DMS153 treated with DMSO at 0.1 percent for 48 hours (cell line): Measurements from ENCODE around the gene NECTIN1.

Source experiments
- DNase-seq: peaks from one replicate; lab custom pipeline; 2025; ENCODE audit not compliant: unreplicated experiment; lab: John Stamatoyannopoulos, UW

Gene NECTIN1, protein sequence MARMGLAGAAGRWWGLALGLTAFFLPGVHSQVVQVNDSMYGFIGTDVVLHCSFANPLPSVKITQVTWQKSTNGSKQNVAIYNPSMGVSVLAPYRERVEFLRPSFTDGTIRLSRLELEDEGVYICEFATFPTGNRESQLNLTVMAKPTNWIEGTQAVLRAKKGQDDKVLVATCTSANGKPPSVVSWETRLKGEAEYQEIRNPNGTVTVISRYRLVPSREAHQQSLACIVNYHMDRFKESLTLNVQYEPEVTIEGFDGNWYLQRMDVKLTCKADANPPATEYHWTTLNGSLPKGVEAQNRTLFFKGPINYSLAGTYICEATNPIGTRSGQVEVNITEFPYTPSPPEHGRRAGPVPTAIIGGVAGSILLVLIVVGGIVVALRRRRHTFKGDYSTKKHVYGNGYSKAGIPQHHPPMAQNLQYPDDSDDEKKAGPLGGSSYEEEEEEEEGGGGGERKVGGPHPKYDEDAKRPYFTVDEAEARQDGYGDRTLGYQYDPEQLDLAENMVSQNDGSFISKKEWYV

DNA sequence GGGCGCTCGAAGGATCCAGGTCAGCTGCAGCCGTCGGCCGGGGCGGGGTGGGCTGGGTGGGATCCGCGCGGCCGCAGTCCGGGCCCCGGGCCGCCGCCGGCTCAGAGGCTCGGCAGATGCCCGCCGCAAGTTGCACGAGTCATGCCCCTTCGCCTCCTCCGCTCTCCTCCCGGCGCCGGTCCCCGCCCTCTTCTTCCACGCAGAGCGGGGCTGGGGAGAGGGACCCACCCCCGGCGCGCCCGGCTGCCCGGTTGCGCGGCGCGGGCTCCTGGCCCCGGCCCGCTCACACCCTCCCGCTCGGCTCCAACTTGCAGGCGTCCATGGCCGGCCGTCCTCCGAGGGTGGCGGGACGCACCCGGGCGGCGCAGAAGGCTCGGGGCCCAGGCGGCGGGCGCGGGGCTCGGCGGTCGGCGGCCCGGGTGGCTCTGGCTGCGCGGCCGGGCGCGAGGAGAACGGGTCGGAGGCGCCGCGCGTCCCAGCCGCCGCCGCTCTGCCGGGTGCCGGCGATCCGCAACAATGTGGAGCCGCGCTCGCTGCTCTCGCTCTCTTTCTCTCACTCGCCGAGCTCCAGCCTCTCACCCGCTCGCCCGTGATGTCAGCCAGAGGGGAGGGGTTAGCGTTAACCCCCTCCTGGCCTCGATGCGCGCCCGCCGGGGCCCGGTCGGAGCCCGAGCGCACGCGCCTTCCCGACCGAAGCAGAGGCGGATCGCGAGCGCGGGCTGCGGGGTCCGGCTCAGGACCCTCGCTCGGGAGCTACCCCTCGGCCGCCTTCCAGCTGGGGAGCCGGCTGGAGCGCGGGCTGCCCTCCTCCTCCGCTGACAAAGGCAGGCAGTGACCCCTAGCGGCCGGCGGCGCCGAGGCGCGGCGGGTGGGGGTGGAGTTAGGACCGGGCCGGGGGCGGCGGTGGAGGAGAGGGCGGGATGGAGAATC lies at the start of gene NECTIN1:
TSS of gene NECTIN1 (minus strand) at position 550 of the 930 bp plus-strand sequence. CDS start 647 bp downstream, outside the sequence.
- peak; percentile 86 for DNase-seq

DNA sequence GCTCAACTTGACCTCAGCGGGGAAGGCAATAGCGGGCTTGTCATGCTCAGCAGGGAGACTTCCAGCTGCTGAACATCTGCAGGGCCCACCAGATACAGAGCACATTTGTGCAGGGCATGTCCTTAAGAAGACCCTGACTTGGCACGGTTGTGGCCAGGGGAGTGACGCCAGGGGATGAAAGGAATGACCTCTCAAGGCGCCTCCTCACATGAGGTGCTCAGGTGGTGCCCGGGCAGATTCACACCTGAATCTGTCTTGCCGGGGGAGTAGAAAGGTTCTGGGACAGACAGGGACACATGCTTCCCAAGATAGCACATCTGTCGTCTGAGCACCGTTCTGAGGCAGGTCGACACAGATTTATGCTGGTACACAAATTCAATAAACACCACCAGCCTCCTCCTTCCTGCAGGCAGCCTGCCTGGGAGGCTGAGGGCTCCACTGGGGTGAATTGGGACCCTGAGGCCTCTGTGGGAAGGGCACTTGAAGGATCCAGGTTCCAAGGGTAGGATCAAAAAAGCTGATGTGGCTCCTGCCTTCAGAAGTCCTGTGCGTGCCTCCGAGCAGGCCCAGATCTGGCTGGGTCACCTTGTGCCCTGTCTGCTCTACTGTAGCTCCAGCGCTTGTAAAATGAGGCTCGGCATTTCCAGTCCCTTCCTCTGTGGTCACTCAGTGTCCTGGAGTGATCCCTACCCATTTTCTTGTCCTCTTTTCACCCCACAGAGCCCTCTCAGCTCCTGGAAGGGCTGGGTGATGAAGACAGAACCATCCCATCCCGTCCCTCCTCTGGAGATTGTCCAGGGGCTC lies 49.6 kb upstream of the NECTIN1 start:
- no peak for DNase-seq

DNA sequence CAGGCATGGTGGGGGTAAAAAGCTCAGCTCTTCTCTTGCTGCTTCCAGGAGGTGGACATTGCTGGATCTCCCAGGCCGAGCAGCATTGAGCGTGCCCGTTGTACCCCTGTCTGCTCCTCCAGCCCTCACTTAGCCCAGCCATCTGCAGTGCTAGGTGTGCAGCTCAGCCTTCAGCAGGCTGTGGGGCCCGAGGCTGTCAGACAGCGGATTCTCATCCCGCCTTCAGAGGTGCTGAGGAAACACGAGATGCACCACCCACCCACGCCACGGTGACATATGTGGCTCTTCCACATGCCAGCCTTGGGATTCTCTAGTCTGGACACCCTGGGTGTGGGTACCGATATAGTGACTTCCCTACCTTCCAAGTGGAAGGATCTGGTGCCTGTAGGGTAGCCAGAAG lies 48.9 kb upstream of the NECTIN1 start:
- DNase-seq = no peak

DNA sequence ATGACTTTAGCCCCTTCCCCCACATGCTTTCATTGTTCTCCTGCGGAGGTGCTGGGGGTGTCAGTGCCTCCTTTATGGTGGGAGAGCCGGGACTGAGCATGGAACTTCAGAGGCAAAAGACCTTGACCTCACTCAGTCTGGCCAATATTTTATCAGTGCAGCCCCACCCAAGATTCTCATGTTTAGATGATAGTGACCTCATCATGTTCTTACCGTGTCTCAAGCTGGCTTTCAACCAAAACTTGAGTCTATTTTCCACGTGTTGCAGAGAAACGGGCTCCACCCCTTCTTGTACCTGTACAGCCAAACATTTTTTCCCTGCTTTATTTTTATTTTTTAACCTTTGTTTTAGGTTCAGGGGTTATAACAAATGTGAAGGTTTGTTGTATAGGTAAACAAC lies 47.7 kb upstream of the NECTIN1 start:
- no peak for DNase-seq

DNA sequence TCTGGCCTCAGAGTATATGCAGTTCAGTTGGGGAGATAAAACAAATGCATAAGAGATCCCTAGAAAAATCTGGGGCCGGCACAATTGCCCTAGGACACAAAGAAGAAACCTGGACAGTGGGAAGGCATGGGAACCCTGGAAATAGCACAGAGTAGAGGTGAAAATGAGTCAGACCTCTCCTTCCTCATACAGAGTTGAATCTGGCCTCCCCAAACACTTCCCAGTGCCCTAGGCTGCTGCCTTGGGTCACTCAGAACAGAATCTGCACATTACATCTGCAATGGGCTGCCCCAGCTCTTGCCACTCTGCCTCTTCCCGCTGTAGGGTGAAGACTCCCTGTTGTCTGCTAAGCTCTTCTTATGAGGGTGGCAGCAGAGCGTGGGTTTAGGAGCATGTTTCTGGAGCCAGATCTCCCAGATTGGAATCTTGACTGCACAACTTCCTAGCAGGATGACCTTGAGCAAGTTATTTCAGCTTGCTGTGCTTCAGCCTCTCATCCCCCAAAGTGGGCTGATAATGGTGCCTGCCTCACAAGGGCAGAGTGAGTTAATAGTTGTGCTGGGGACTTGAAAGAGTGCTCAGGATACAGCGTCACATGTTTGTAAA lies 47.1 kb upstream of the NECTIN1 start:
- no peak for DNase-seq

DNA sequence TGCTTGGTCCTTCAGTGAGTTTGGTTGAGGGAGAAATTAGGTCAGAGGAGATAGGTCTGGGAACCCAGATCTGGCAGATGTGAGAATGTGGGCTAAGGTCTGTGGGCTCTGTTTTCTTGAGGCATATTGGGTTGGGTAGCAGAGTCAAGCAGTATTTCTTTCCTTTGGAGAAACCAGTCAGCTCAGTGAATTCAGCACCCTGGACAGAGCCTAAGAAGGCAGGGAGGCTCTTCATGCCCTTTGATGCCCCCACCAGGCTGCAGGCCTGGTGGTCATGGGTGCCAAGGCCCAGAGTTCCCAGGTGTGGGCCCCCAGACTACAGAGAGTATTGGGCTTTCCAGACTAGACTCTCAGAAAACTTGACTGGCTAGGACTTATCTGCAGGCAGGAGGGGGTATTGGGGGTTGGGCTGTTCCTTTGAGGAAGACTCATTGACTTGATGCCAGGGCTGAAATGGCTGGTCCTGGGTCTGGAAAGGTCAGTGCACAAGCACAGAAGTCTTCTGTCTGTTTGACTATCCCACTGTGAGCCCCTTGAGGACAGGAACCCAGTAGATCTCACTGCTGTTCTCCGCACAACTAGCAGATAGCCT lies 45.3 kb upstream of the NECTIN1 start:
- DNase-seq = no peak

DNA sequence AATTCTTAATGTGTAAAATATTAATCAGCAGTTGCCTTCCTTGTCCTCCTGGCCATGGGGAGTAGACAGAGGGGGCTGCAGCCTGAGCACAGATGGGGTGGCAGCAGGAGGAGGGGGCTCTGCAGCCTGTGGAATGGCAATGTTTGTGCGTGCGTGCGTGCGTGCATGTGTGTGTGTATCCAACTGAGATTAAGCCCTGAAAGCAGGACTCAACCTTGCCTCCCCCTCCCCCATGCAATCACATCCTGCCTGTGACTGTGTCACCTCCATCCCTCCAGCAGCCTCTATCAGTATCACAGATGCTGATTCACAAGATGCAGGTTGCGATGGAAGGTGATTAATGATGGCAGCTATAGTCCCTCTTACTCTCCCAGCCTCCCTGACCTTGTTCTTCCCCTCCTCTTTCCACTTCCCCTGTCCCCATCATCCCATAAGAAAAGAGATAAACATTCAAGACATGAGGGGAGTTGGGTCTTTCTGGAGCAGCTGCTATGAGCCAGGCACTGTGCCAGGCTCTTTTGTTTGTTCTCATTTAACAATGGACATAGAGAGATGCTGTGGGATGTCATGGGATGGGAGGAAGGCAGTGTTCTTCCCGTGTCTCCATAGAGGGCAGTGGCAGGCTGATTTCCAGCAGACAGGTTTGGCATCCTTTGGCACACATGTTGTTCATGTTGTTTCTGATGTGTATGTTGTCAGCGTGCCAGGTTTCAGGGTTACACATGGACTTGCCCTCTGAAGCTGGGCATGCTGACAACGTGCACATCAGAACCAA lies 43.8 kb upstream of the NECTIN1 start:
- DNase-seq = no peak

DNA sequence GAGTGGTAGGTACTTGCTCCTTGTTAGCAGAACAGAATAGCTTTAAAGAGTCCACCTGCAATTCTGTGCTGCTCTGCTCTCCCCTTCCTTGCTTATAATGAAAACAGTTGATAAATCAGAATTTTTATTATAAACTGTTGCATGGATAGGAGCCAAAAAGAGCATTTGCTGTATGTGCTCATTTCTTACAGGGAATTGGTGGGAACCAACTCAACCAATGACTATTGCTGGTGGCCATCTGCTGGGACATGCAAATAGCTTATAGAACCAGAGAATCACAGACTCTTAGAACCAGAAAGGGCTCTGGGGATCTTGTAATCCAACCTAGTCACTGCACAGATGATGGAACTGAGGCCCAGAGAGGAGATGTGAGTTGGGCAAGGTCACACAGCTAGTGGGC lies 43.1 kb upstream of the NECTIN1 start:
- DNase-seq = no peak

DNA sequence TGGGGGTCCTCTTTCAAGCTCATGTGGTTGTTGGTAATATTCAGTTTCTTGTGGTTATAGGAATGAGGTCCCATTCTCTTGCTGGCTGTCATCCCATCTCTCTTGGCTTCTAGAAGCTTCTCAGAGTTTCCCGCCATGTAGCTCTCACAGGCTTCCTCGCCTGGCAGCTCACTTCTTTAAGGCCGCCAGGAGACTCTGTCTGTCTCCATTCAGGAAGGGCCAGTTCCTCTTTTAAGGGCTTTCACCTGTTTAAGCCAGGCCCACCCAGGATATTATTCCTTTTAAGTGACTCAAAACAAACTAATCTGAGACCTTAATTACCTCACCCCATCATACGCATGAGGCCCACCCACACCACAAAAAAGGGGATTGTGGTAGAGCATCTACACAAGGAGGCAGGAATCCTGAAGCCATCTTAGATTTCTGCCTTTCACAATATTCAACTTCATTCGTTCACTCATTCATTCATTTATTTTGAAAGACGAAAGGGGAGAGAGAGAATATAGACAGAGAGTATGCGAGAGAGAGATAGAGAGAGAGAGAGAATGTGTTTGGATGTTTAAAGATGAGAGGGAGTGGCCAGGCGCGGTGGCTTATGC lies 42.3 kb upstream of the NECTIN1 start:
- no peak for DNase-seq

DNA sequence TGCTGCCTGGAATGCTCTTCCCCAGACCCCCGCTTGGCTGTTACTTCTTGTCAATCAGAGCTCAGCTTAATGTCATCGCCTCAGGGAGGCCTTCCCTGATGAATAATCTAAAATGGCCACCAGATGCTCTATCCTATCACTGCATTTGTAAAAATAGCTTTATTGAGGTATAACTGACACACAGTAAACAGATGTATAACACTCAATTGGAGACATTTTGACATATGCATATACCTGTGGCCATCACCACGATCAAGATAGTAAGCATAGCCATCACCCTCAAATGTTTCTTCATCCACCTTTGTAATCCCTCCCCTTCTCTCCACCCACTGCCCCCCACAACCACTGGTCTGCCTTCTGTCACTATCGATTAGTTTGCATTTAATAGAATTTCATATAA lies 36.6 kb upstream of the NECTIN1 start:
- DNase-seq = no peak

DNA sequence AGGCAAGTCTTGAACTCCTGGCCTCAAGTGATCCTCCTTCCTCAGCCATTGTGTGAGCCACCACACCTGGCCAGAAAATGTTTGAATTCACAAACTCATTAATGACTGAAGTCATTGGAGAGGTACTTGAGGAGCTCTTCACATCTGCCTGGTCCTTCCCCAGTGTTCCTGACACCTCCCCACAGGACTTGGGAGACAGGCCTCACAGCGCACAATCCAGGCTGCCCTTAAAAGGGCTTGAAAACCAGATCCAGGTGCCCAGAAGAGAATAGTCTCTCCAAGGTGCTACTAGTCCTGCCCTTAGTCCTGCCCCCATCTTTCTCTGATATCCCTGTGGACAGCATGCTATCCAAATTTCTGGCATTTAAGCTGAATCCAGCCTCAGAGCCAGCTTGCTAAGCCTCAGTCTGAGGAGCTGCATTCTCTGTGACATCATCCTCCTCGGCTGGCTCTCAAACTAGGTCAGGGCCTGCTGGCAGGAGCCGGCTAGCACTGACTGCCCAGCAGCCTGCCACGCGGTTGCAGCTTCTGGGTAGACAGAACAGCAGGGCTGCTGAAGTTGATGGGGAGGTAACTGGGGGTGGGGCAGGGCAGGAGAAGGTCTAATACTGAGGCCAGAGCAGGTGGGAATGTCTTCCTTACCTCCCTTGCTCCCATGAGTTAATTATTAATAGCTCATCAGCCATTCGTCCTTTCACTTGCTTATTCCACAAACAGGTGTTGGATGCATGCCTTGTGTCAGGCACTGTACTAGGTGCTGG lies 35.3 kb upstream of the NECTIN1 start:
- DNase-seq = no peak

DNA sequence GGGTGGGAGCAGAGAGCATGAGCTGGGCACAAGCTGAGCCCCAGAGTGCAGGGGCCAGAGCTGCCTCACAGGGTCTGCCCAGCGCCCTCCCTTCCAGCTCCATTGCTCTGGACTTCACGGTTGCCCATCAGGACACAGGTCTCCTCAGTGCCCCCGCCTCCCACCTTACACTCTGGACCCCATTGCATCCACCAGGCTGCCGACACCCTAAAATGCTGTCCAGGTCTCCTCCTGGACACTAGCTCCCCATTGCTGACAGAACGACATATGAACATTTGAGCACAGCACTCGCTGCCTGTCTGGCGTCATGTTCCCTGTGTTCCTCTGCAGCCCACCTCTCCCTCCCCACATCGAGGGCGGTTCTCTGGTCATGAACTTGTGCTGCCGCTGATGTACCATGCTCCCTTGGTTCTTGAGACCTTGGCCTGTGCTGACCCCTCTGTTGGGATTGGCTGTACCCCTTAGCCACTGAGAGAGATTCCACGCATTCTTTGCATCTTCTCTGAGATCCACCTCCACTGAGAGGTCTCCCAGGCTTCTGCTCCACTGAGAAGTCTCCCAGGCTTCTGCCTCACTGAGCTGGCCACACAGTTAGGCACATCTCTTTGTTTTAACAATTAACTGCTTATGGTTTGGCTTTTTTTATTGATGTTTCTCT lies 34.2 kb upstream of the NECTIN1 start:
- no peak for DNase-seq

DNA sequence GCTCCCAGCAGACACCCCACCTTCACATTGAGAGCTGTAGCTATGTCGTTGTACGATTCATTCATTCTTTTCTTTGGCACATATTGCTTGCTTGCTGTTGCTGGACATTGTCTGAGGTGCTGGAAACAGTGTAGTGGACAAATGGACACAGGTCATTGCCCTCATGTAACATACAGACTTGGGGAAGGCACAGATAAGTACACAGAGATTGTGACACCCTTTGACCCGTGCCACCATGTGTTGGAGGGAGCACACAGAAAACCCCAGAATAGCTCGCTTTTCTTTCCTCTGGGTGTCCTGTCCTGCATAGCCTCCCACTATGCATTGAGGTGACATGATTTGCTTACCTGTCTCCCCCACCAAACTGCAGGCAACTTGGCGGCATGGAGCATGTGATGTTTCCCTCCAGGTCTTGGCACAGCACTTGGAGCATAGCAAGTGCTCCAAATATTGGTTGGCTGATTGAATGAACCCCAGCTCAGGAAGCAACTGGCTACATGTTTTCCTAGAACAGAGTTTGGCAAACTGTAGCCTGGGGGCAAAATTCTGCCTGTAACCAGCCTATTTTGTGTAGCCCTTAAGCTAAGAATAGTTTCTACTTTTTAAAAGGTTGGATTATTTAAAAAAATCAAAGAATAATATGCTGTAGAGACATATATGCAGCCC lies 30.9 kb upstream of the NECTIN1 start:
- DNase-seq = no peak

DNA sequence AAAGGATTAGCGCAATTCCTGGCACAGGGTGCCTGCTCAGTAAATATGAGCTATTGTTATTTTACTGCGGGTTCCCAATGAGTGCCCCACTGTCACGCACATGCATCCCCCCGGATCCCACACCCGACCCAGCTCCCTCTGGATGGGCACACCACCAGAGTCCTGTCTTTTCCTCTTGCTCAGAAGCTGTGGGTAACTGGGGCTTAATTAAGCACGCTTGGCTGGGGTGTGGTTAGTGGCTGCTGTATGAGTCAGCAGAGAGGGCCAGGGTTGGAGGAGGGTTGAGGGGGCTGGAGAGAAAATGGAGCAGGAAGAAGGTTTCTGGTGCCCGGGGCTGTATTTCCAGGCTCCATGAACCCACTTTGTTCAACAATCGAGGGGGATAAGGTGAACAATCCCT lies 30.3 kb upstream of the NECTIN1 start:
- no peak for DNase-seq

DNA sequence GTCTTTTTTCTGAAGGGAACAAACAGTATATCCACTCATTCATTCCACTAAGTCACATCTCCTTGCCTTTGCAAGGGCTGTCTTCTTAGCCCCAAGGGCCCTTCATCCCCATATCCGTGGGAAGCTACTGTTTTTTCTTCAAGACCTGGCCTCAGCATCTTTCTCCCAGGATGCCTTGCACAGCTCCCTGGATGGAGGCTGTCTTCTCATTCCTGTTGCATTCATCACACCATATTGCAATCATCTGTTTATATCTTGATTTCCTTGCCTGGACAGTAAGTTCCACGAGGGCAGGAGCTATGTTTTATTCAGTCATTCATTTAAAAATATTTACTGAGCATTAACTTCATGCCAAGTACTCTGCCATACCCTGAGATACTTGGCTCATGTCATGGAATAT lies 29.3 kb upstream of the NECTIN1 start:
- DNase-seq = no peak

DNA sequence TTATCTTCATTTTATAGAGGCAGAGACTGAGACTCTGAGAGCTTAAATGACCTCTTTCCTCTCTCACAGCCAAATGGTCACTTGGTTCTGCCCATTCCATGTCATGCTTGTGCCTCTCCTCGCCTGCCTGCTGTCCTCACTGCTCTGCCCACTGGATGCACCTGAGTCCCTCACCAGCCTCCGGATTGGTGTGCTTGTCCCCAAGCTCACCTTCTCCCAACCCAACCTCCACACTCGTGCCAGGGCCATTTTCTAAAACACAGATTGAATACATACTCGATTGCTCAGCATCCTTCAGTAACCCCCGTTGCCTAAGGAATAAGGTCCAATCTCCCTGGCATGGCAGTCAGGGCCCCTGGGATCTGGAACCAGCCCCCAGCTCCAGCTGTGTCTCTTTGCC lies 28.4 kb upstream of the NECTIN1 start:
- no peak for DNase-seq

DNA sequence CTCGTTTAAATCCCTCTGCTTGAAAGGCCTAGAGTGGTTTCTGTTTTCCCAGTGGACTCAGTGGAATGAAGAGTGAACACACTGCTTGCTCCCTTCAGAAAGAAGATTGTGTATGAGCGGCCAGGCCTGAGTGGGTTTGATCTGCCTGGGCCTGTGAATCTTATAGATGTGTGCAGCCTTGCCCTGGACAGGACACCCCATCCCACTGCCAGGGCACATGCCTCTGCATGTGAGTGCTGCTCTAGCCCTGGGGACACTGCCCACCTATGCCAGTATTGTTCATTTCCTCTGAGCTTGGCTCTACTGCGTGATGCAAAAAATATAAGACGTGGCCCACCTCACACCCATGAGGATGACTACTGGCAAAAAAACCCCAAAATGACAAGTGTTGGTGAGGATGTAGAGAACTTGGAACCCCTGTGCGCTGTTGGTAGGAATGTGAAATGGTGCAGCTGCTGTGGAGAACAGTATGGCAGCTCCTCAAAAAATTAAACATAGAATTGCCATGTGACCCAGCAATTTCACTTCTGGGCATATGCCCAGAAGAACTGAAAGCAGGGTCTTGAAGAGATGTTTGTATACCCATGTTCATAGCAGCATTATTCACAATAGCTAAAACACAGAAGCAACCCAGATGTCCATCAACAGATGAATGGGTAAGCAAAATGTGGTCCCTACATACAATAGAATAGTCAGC lies 27.3 kb upstream of the NECTIN1 start:
- no peak for DNase-seq
